Spleen (tissue), 7 donors: Measurements from ENCODE around the gene STAP2.

Source experiments
- POLR2A ChIP-seq, 3 donors: fragments of 450-650 bp; IDR thresholded peaks; one replicate each; pipeline ENCODE4 v1.5.1; 2017; ENCODE audit warnings: antibody characterized with exemption in 3 of 3, mild to moderate bottlenecking in 1 of 3
- POLR2AphosphoS5 ChIP-seq, 3 donors: sonication (generic); formaldehyde crosslinking; IDR thresholded peaks; one replicate each; pipeline ENCODE4 v1.5.1; 2017; ENCODE audit warnings: antibody characterized with exemption in 3 of 3
- TF ChIP-seq, protein P1 (sequence below), 11 experiments: fragments of 200-600 bp in 7 of 11; fragments of 450-650 bp in 4 of 11; sonication (generic) in 4 of 11; IDR thresholded peaks in 8 of 11; conservative IDR thresholded peaks in 3 of 11; 1 replicate in 7 of 11; 2 replicates in 4 of 11; pipeline versions ENCODE4 v1.4.0 to v1.8.0; 2016 to 2021; ENCODE audit warnings: antibody characterized with exemption in 11 of 11, inconsistent platforms in 4 of 11, mild to moderate bottlenecking in 1 of 11
- donor health status: DM: no; HTN: no; CAD: no; lungs with moderate emphysema.
- donor health status: DM: no; HTN: no; CAD: no.
- donor health status: DM: no; HTN: no; CAD: no.

- TF ChIP-seq, protein P1, sequence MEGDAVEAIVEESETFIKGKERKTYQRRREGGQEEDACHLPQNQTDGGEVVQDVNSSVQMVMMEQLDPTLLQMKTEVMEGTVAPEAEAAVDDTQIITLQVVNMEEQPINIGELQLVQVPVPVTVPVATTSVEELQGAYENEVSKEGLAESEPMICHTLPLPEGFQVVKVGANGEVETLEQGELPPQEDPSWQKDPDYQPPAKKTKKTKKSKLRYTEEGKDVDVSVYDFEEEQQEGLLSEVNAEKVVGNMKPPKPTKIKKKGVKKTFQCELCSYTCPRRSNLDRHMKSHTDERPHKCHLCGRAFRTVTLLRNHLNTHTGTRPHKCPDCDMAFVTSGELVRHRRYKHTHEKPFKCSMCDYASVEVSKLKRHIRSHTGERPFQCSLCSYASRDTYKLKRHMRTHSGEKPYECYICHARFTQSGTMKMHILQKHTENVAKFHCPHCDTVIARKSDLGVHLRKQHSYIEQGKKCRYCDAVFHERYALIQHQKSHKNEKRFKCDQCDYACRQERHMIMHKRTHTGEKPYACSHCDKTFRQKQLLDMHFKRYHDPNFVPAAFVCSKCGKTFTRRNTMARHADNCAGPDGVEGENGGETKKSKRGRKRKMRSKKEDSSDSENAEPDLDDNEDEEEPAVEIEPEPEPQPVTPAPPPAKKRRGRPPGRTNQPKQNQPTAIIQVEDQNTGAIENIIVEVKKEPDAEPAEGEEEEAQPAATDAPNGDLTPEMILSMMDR (IDR thresholded peaks at IDR 0.05 in 8 of 11, conservative IDR thresholded peaks at IDR 0.05 in 3 of 11): no peak
- TF ChIP-seq POLR2A (IDR thresholded peaks at IDR 0.05) (no peak), POLR2AphosphoS5 (IDR thresholded peaks at IDR 0.05) (peak in 1 of 3 donors; percentile 19)
These were observed 23.6 kb upstream of the STAP2 start for GRCh38 chr19:4362101-4362828.
